ENCODE data around the gene PSMD9.

Gene PSMD9

DNA sequence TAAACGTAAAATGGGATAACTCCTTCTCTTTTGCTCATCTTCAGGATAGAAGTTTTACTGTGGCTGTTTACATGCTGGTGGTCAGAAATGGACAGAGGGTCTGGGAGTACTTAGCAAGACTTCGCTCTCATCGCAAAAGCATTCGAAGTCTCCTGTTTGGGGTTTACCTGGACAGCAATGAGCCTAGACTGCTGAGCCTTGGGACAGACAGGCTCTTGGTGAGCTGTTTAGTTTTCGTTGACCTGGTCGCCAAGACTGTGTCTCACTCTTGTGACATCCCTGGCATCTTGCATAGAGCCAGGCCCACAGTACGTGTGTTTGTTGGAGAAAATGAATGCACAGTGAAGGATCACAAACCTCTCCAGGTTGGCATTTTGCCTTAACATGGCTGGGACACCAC lies 72.0 kb downstream of the PSMD9 start:
- DNase-seq (ENCODE audit: low spot score) (no peak), ATAC-seq (ENCODE audit: low read depth) (no peak)
- Histone ChIP-seq H3K9me3 (ENCODE audit: severe bottlenecking) (no peaks in the 10 kb centered on the region), H3K4me3 (ENCODE audit: severe bottlenecking) (no peak overlapping the region), H3K36me3 (ENCODE audit: low read depth) (peaks cover 70% of the 10 kb centered on the region), H3K27me3 (ENCODE audit: insufficient read depth, poor library complexity, severe bottlenecking) (no peaks in the 10 kb centered on the region), H3K4me1 (ENCODE audit: insufficient read depth, poor library complexity, severe bottlenecking) (peaks cover 17% of the 10 kb centered on the region), H3K27ac (ENCODE audit: poor library complexity, severe bottlenecking) (no peak overlapping the region)
- no peak for TF ChIP-seq CTCF (IDR thresholded peaks at IDR 0.05; ENCODE audit: poor library complexity, severe bottlenecking)

- no peaks in the 10 kb centered on the region for H3K27me3 ChIP-seq (ENCODE audit: insufficient read depth, poor library complexity, severe bottlenecking)
- peaks cover 17% of the 10 kb centered on the region for H3K4me1 ChIP-seq (ENCODE audit: insufficient read depth, poor library complexity, severe bottlenecking)
- peaks cover 64% of the 10 kb centered on the region for H3K36me3 ChIP-seq (ENCODE audit: low read depth)
- H3K4me3 ChIP-seq (ENCODE audit: severe bottlenecking): no peak overlapping the region
- no peak for ATAC-seq (ENCODE audit: low read depth)
- H3K27ac ChIP-seq (ENCODE audit: poor library complexity, severe bottlenecking): no peak overlapping the region
- no peaks in the 10 kb centered on the region for H3K9me3 ChIP-seq (ENCODE audit: severe bottlenecking)
- no peak for DNase-seq (ENCODE audit: low spot score)
- no peak for TF ChIP-seq CTCF (IDR thresholded peaks at IDR 0.05; ENCODE audit: poor library complexity, severe bottlenecking)
Observed at GRCh38 chr12:121961195-121961879, 72.7 kb downstream of the PSMD9 start.

GRCh38 chr12:121963341-121964018 lies 74.9 kb downstream of the PSMD9 start:
- Histone ChIP-seq H3K27ac (ENCODE audit: poor library complexity, severe bottlenecking) (peak overlapping the region; percentile 69), H3K36me3 (ENCODE audit: low read depth) (peaks cover 65% of the 10 kb centered on the region), H3K4me1 (ENCODE audit: insufficient read depth, poor library complexity, severe bottlenecking) (peaks cover 17% of the 10 kb centered on the region), H3K4me3 (ENCODE audit: severe bottlenecking) (no peak overlapping the region), H3K27me3 (ENCODE audit: insufficient read depth, poor library complexity, severe bottlenecking) (no peaks in the 10 kb centered on the region), H3K9me3 (ENCODE audit: severe bottlenecking) (no peaks in the 10 kb centered on the region)
- ATAC-seq (ENCODE audit: low read depth) (no peak), DNase-seq (ENCODE audit: low spot score) (no peak)
- no peak for TF ChIP-seq CTCF (IDR thresholded peaks at IDR 0.05; ENCODE audit: poor library complexity, severe bottlenecking)

- no peaks in the 10 kb centered on the region for H3K27me3 ChIP-seq (ENCODE audit: insufficient read depth, poor library complexity, severe bottlenecking)
- no peak overlapping the region for H3K4me3 ChIP-seq (ENCODE audit: severe bottlenecking)
- peaks cover 66% of the 10 kb centered on the region for H3K36me3 ChIP-seq (ENCODE audit: low read depth)
- peak overlapping the region; percentile 69 for H3K27ac ChIP-seq (ENCODE audit: poor library complexity, severe bottlenecking)
- peaks cover 17% of the 10 kb centered on the region for H3K4me1 ChIP-seq (ENCODE audit: insufficient read depth, poor library complexity, severe bottlenecking)
- H3K9me3 ChIP-seq (ENCODE audit: severe bottlenecking): no peaks in the 10 kb centered on the region
- ATAC-seq (ENCODE audit: low read depth): peak; percentile 80
- DNase-seq (ENCODE audit: low spot score): no peak
- no peak for TF ChIP-seq CTCF (IDR thresholded peaks at IDR 0.05; ENCODE audit: poor library complexity, severe bottlenecking)
Observed at GRCh38 chr12:121964813-121965643, 76.4 kb downstream of the PSMD9 start.
